Retinal pigment epithelial cell (primary cell): ENCODE data around the gene ELMO1.

Experiments
- DNase-seq: peaks from one replicate; pipeline ENCODE4 v3.0.0-alpha.2; 2010; ENCODE audit warnings: low read depth
- H3K4me3 ChIP-seq: 2 replicates; pipeline ENCODE4 v1.5.1; 2011; ENCODE audit warnings: mild to moderate bottlenecking, low read length, control low read depth, moderate library complexity
- CTCF ChIP-seq: conservative IDR thresholded peaks from 2 replicates; pipeline ENCODE4 v1.5.1; 2011; ENCODE audit warnings: low read depth, low read length, control low read depth, inconsistent platforms

The ELMO1 gene

GRCh38 chr7:37110660-37111424 is 337.8 kb downstream of the ELMO1 start:
- TF ChIP-seq CTCF = no peak
- no peak for DNase-seq
- no peak overlapping the region for H3K4me3 ChIP-seq

GRCh38 chr7:37109843-37110242 is 338.8 kb downstream of the ELMO1 start:
- TF ChIP-seq CTCF = no peak
- no peak overlapping the region for H3K4me3 ChIP-seq
- DNase-seq = no peak

- TF ChIP-seq CTCF = no peak
- H3K4me3 ChIP-seq = no peak overlapping the region
- DNase-seq = no peak
Observed at GRCh38 chr7:37109016-37109683, 339.5 kb downstream of the ELMO1 start.

- no peak for TF ChIP-seq CTCF
- DNase-seq = no peak
- H3K4me3 ChIP-seq = no peak overlapping the region
Observed at GRCh38 chr7:37108615-37109014, 340.0 kb downstream of the ELMO1 start.

GRCh38 chr7:37107047-37107750 is 341.5 kb downstream of the ELMO1 start:
- no peak for TF ChIP-seq CTCF
- H3K4me3 ChIP-seq = no peak overlapping the region
- no peak for DNase-seq

- H3K4me3 ChIP-seq = no peak overlapping the region
- no peak for TF ChIP-seq CTCF
- no peak for DNase-seq
Observed at GRCh38 chr7:37105762-37106161, 342.9 kb downstream of the ELMO1 start.
